HUES48 (cell line): ENCODE data around the gene AGPAT4.
A peak's percentile ranks its signal among the peaks of the same experiment; 100 is the strongest.

Experiments used
- H3K27ac ChIP-seq: one replicate; pipeline ENCODE4 v1.7.0; 2013; ENCODE audit warnings: low read depth, low read length, inconsistent platforms
- H3K27me3 ChIP-seq: 2 replicates; pipeline ENCODE4 v1.6.1; 2013; ENCODE audit warnings: mild to moderate bottlenecking, low read length; ENCODE audit not compliant: control insufficient read depth, insufficient read depth
- H3K36me3 ChIP-seq: 2 replicates; pipeline ENCODE4 v1.6.1; 2013; ENCODE audit warnings: low read length; ENCODE audit not compliant: control insufficient read depth, insufficient read depth
- H3K4me1 ChIP-seq: 2 replicates; pipeline ENCODE4 v1.6.1; 2013; ENCODE audit warnings: mild to moderate bottlenecking, low read length; ENCODE audit not compliant: control insufficient read depth, insufficient read depth
- H3K4me3 ChIP-seq: 2 replicates; pipeline ENCODE4 v1.5.1; 2013; ENCODE audit warnings: mild to moderate bottlenecking, low read depth, low read length
- H3K9ac ChIP-seq: 2 replicates; pipeline ENCODE4 v1.6.1; 2013; ENCODE audit warnings: mild to moderate bottlenecking, low read depth, low read length, moderate library complexity
- H3K9me3 ChIP-seq: 2 replicates; pipeline ENCODE4 v1.6.1; 2013; ENCODE audit warnings: low read length; ENCODE audit not compliant: control insufficient read depth, insufficient read depth

The AGPAT4 gene

GRCh38 chr6:161268531-161269210, 5.2 kb downstream of the AGPAT4 start:
- H3K9ac ChIP-seq: no peak overlapping the region
- no peaks in the 10 kb centered on the region for H3K9me3 ChIP-seq
- no peak overlapping the region for H3K4me3 ChIP-seq
- no peak overlapping the region for H3K27ac ChIP-seq
- H3K4me1 ChIP-seq: peaks cover 33% of the 10 kb centered on the region
- no peaks in the 10 kb centered on the region for H3K27me3 ChIP-seq
- H3K36me3 ChIP-seq: peaks cover 14% of the 10 kb centered on the region

DNA sequence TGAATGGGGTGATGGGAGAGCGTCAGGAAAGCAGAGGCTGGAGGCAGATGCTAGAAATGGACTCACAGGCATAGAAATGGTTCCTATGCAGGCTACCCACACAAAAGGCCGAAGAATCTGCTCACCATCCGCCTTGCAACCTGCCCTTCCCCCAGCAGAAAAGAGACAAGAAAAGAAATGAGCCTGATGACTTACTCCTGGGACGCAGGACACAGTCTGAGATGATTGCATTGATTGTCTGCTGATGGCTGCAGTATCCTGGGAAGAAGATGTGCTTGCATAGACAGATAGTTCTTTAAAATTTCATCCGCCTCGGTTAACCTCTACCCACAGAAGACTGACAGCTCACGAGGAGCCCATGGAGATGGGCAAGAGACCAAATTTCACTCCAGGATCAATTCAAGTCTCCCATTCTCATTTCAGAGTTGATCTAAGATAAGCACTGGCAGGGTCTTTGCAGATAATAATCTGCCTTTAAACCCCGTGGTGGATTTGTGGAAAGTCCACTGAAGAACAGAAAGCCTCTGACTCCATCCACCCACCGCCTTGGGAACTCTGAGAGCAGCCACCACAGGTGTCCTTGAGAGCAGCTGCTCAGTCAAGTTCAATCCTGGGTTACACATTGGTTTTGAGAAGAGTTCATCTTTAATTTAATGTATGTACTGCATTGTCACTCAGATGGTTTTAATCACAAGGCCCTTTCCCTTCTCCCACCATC, 7.2 kb downstream of the AGPAT4 start:
- Histone ChIP-seq H3K4me1 (peaks cover 24% of the 10 kb centered on the region), H3K4me3 (no peak overlapping the region), H3K27me3 (no peaks in the 10 kb centered on the region), H3K27ac (no peak overlapping the region), H3K9me3 (no peaks in the 10 kb centered on the region), H3K9ac (no peak overlapping the region), H3K36me3 (peaks cover 23% of the 10 kb centered on the region)

DNA sequence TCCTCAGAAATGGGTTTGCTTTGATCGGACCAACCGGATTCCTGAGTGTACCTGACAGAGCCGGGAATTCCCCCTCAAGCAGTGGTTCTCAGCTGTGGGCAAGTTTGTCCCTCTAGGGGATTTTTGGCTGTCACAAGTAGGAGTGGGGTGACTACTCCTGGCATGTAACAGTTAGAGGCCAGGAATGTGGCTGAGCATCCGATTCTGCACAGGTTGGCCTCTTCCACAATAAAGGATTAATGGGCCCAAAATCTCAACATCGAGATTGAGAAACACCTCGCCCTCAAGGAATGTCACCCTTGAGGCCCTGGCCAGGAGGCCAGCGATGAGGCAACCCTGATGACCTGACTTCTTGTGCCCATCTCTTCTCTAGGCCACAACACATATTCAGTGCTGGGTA, 7.9 kb downstream of the AGPAT4 start:
- Histone ChIP-seq H3K4me3 (no peak overlapping the region), H3K4me1 (peaks cover 17% of the 10 kb centered on the region), H3K36me3 (peaks cover 30% of the 10 kb centered on the region), H3K9me3 (no peaks in the 10 kb centered on the region), H3K9ac (no peak overlapping the region), H3K27ac (no peak overlapping the region), H3K27me3 (no peaks in the 10 kb centered on the region)

- Histone ChIP-seq H3K9ac (no peak overlapping the region), H3K9me3 (no peaks in the 10 kb centered on the region), H3K4me3 (no peak overlapping the region), H3K27me3 (no peaks in the 10 kb centered on the region), H3K4me1 (peaks cover 15% of the 10 kb centered on the region), H3K36me3 (peaks cover 31% of the 10 kb centered on the region), H3K27ac (no peak overlapping the region)
These were observed 8.3 kb downstream of the AGPAT4 start for GRCh38 chr6:161265554-161265953.

DNA sequence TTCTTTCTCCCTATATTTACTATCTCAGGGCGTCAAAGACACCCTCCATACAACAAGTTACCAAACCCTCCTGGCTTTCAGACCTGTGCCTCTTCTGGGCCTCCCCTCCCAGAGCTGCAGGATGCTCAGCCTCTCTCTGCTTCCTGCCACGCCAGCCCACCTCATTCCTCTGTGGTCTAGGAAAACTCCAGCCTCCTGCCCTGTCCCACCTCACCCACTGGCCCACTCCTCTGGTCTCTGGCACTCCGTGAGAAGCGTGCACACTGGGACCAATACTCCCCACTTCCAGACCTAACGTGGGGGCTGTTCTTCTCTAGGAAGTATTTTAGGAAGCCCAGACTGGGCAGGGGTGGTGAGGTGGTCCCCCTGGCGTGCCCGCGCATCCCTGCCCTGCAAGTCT, 9.7 kb downstream of the AGPAT4 start:
- Histone ChIP-seq H3K27ac (no peak overlapping the region), H3K4me1 (peaks cover 20% of the 10 kb centered on the region), H3K4me3 (no peak overlapping the region), H3K9ac (no peak overlapping the region), H3K27me3 (no peaks in the 10 kb centered on the region), H3K9me3 (no peaks in the 10 kb centered on the region), H3K36me3 (peaks cover 41% of the 10 kb centered on the region)

GRCh38 chr6:161261816-161262215, 12.0 kb downstream of the AGPAT4 start:
- H3K4me1 ChIP-seq: peaks cover 11% of the 10 kb centered on the region; the same call in 1 of the 2 replicates
- no peak overlapping the region for H3K9ac ChIP-seq
- no peak overlapping the region for H3K27ac ChIP-seq
- no peaks in the 10 kb centered on the region for H3K27me3 ChIP-seq
- no peaks in the 10 kb centered on the region for H3K9me3 ChIP-seq
- H3K36me3 ChIP-seq: peaks cover 43% of the 10 kb centered on the region
- H3K4me3 ChIP-seq: no peak overlapping the region

- Histone ChIP-seq H3K27me3 (no peaks in the 10 kb centered on the region), H3K36me3 (peaks cover 43% of the 10 kb centered on the region)
These were observed 12.5 kb downstream of the AGPAT4 start for GRCh38 chr6:161261325-161261724.

GRCh38 chr6:161259302-161259701, 14.6 kb downstream of the AGPAT4 start:
- Histone ChIP-seq H3K4me1 (peaks cover 16% of the 10 kb centered on the region), H3K9ac (no peak overlapping the region), H3K27me3 (no peaks in the 10 kb centered on the region), H3K9me3 (no peaks in the 10 kb centered on the region), H3K27ac (no peak overlapping the region), H3K4me3 (no peak overlapping the region), H3K36me3 (peaks cover 42% of the 10 kb centered on the region)

More at GRCh38 chr6:161261325-161261724, 12.5 kb downstream of the AGPAT4 start:
- Histone ChIP-seq H3K4me3 (no peak overlapping the region), H3K27ac (no peak overlapping the region), H3K9me3 (no peaks in the 10 kb centered on the region), H3K4me1 (peaks cover 7% of the 10 kb centered on the region; the same call in 1 of the 2 replicates), H3K9ac (no peak overlapping the region)

GRCh38 chr6:161257793-161258457, 15.9 kb downstream of the AGPAT4 start:
- H3K9me3 ChIP-seq: no peaks in the 10 kb centered on the region
- H3K27ac ChIP-seq: no peak overlapping the region
- no peak overlapping the region for H3K4me3 ChIP-seq
- peaks cover 34% of the 10 kb centered on the region for H3K36me3 ChIP-seq
- peaks cover 16% of the 10 kb centered on the region for H3K4me1 ChIP-seq
- no peaks in the 10 kb centered on the region for H3K27me3 ChIP-seq
- no peak overlapping the region for H3K9ac ChIP-seq

DNA sequence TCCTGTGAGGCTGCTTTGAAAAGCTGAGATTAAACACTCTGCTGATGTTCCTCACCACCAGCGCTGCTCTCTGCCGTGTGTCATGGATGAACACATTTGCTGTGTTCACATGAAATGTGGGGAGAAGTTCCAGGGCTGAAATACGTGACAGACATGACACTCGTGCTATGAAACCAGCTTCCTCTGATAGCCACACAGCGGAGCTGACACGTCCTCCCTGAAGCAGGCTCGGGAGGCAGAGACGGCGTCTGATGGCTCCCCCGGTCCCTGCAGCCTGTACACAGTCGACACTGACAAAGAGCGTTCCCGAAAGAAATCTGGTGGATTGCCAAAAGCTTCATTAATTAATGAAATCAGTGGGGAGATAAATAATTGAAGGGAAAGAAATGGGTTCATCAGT, 17.5 kb downstream of the AGPAT4 start:
- H3K27ac ChIP-seq: no peak overlapping the region
- no peaks in the 10 kb centered on the region for H3K27me3 ChIP-seq
- peaks cover 26% of the 10 kb centered on the region for H3K36me3 ChIP-seq
- H3K9me3 ChIP-seq: no peaks in the 10 kb centered on the region
- H3K9ac ChIP-seq: no peak overlapping the region
- peaks cover 16% of the 10 kb centered on the region for H3K4me1 ChIP-seq
- no peak overlapping the region for H3K4me3 ChIP-seq

- H3K9me3 ChIP-seq: no peaks in the 10 kb centered on the region
- H3K4me3 ChIP-seq: no peak overlapping the region
- peaks cover 20% of the 10 kb centered on the region for H3K36me3 ChIP-seq
- no peaks in the 10 kb centered on the region for H3K27me3 ChIP-seq
- H3K9ac ChIP-seq: no peak overlapping the region
- H3K27ac ChIP-seq: peak overlapping the region; percentile 49
- H3K4me1 ChIP-seq: peaks cover 18% of the 10 kb centered on the region
These were observed 18.3 kb downstream of the AGPAT4 start for GRCh38 chr6:161255518-161255917.
